ENCODE measurements around the gene EEIG1. TPM values are rescaled to one million over a fixed set of nuclear protein-coding genes. Genes with fewer than 3 reads are reported as not detected.

EEIG1 gene
- polyA plus RNA-seq, 1 donor (not counting 4 experiments of a cell fraction or from before 2014, with no cell fraction given) = 3.7 TPM

- H3K9me3 ChIP-seq (ENCODE audit: control insufficient read depth, low read depth, low read length) = no peaks in the 10 kb centered on the region
- peaks cover 34% of the 10 kb centered on the region for H3K79me2 ChIP-seq (ENCODE audit: control insufficient read depth, insufficient read depth, low read length)
- no peaks in the 10 kb centered on the region for H3K27me3 ChIP-seq (ENCODE audit: control insufficient read depth, extremely low read depth, insufficient read depth, low read length)
- dilution Hi-C loops (cut with MboI; ENCODE audit: extremely low pct_ligation_motif_present, low sequenced_read_pairs) = no loop called here
- no peak overlapping the region for H3K9ac ChIP-seq (ENCODE audit: control insufficient read depth, extremely low read depth, insufficient read depth, low read length)
- H3K4me3 ChIP-seq (ENCODE audit: control insufficient read depth in 2 of 3, extremely low read depth in 1 of 3, insufficient read depth in 2 of 3, low read depth in 1 of 3, low read length in 3 of 3) = no peak overlapping the region
- no peaks in the 10 kb centered on the region for H4K20me1 ChIP-seq (ENCODE audit: control insufficient read depth, extremely low read depth, insufficient read depth, low read length)
- DNase-seq (ENCODE audit: low read depth, low spot score) (no peak), FAIRE-seq (no peak)
- H3K4me1 ChIP-seq (ENCODE audit: control insufficient read depth, extremely low read depth, insufficient read depth, low read length) = peaks cover 35% of the 10 kb centered on the region
- peaks cover 0 to 4% of the 10 kb centered on the region in 2 experiments for H3K36me3 ChIP-seq (ENCODE audit: control insufficient read depth in 2 of 2, extremely low read depth in 1 of 2, insufficient read depth in 2 of 2, low read length in 2 of 2)
- H2AFZ ChIP-seq (ENCODE audit: control insufficient read depth, low read length) = no peak overlapping the region
- TF ChIP-seq EZH2 (IDR thresholded peaks at IDR 0.05; ENCODE audit: low read length) = no peak
- TF ChIP-seq CTCF (optimal IDR thresholded peaks at IDR 0.05 in 1 of 3, IDR thresholded peaks at IDR 0.05 in 1 of 3, conservative IDR thresholded peaks at IDR 0.05 in 1 of 3; ENCODE audit: extremely low read depth in 1 of 3, insufficient read depth in 2 of 3, low read length in 3 of 3) = no peak
- H3K27ac ChIP-seq (ENCODE audit: control insufficient read depth, insufficient read depth, low read length) = no peak overlapping the region
- no peak overlapping the region for H3K4me2 ChIP-seq (ENCODE audit: control insufficient read depth, extremely low read depth, insufficient read depth, low read depth, low read length)
- H3K9me1 ChIP-seq (ENCODE audit: control insufficient read depth, extremely low read depth, insufficient read depth, low read length) = no peaks in the 10 kb centered on the region
These were observed 7.4 kb downstream of the EEIG1 start for GRCh38 chr9:127973169-127974000.

GRCh38 chr9:127972236-127972871 lies 8.4 kb downstream of the EEIG1 start:
- H3K4me1 ChIP-seq (ENCODE audit: control insufficient read depth, extremely low read depth, insufficient read depth, low read length) = peaks cover 37% of the 10 kb centered on the region
- no peak for TF ChIP-seq EZH2 (IDR thresholded peaks at IDR 0.05; ENCODE audit: low read length)
- TF ChIP-seq CTCF (optimal IDR thresholded peaks at IDR 0.05 in 1 of 3, IDR thresholded peaks at IDR 0.05 in 1 of 3, conservative IDR thresholded peaks at IDR 0.05 in 1 of 3; ENCODE audit: extremely low read depth in 1 of 3, insufficient read depth in 2 of 3, low read length in 3 of 3) = no peak
- DNase-seq (ENCODE audit: low read depth, low spot score) (no peak), FAIRE-seq (no peak)
- no peaks in the 10 kb centered on the region for H4K20me1 ChIP-seq (ENCODE audit: control insufficient read depth, extremely low read depth, insufficient read depth, low read length)
- no peak overlapping the region for H2AFZ ChIP-seq (ENCODE audit: control insufficient read depth, low read length)
- H3K9ac ChIP-seq (ENCODE audit: control insufficient read depth, extremely low read depth, insufficient read depth, low read length) = no peak overlapping the region
- no peaks in the 10 kb centered on the region for H3K27me3 ChIP-seq (ENCODE audit: control insufficient read depth, extremely low read depth, insufficient read depth, low read length)
- no peak overlapping the region for H3K4me2 ChIP-seq (ENCODE audit: control insufficient read depth, extremely low read depth, insufficient read depth, low read depth, low read length)
- no peak overlapping the region for H3K4me3 ChIP-seq (ENCODE audit: control insufficient read depth in 2 of 3, extremely low read depth in 1 of 3, insufficient read depth in 2 of 3, low read depth in 1 of 3, low read length in 3 of 3)
- dilution Hi-C loops (cut with MboI; ENCODE audit: extremely low pct_ligation_motif_present, low sequenced_read_pairs) = no loop called here
- H3K79me2 ChIP-seq (ENCODE audit: control insufficient read depth, insufficient read depth, low read length) = peaks cover 32% of the 10 kb centered on the region
- H3K27ac ChIP-seq (ENCODE audit: control insufficient read depth, insufficient read depth, low read length) = no peak overlapping the region
- H3K36me3 ChIP-seq (ENCODE audit: control insufficient read depth in 2 of 2, extremely low read depth in 1 of 2, insufficient read depth in 2 of 2, low read length in 2 of 2) = peaks cover 0 to 4% of the 10 kb centered on the region in 2 experiments
- no peaks in the 10 kb centered on the region for H3K9me1 ChIP-seq (ENCODE audit: control insufficient read depth, extremely low read depth, insufficient read depth, low read length)
- no peaks in the 10 kb centered on the region for H3K9me3 ChIP-seq (ENCODE audit: control insufficient read depth, low read depth, low read length)
